PFSK-1 (cell line): ENCODE data around the gene CPAMD8.

ENCODE experiments used
- POLR2AphosphoS5 ChIP-seq: IDR thresholded peaks from 2 replicates; pipeline ENCODE4 v1.6.1; 2012; ENCODE audit warnings: low read depth, mild to moderate bottlenecking, control low read depth, low read length, moderate library complexity
- REST ChIP-seq, 2 experiments: IDR thresholded peaks; 2 replicates each; pipeline versions ENCODE4 v1.6.1 to v1.8.0; 2011 to 2012; ENCODE audit warnings: low read depth in 2 of 2, low read length in 2 of 2, control low read depth in 1 of 2, inconsistent platforms in 1 of 2, mild to moderate bottlenecking in 1 of 2, moderate library complexity in 1 of 2; ENCODE audit not compliant: insufficient read depth in 1 of 2
- TAF1 ChIP-seq: IDR thresholded peaks from 2 replicates; pipeline ENCODE4 v1.6.1; 2012; ENCODE audit warnings: low read length, control low read depth, borderline replicate concordance; ENCODE audit not compliant: insufficient read depth

GRCh38 chr19:17074634-17075034 lies 48.0 kb upstream of the CPAMD8 start:
- TF ChIP-seq POLR2AphosphoS5 (no peak), TAF1 (no peak), REST (IDR thresholded peaks at IDR 0.05; ENCODE audit: insufficient read depth in 1 of 2, low read depth in 2 of 2, low read length in 2 of 2) (no peak)
